HT1080 (cell line): Measurements from ENCODE around the gene ADAMTS2. TPM values are rescaled to one million over a fixed set of nuclear protein-coding genes. Genes with fewer than 3 reads are reported as not detected.

Experiments
- DNase-seq: peaks from one replicate; pipeline ENCODE4 v3.0.0-alpha.2; 2015; ENCODE audit warnings: low read depth
- total RNA-seq: library from RNA; depleted of rRNA; stranded (reverse); fragments of >200 nt; shearing (Covaris generic); gene quantifications from 2 replicates; pipeline ENCODE4 v1.2.3, GENCODE V29; 2014

Gene ADAMTS2
- total RNA-seq, 1 experiment from 2014 or later, result 0.69 TPM

- no peak for DNase-seq
Measured at GRCh38 chr5:179199246-179199645, 146.0 kb downstream of the ADAMTS2 start.

DNA sequence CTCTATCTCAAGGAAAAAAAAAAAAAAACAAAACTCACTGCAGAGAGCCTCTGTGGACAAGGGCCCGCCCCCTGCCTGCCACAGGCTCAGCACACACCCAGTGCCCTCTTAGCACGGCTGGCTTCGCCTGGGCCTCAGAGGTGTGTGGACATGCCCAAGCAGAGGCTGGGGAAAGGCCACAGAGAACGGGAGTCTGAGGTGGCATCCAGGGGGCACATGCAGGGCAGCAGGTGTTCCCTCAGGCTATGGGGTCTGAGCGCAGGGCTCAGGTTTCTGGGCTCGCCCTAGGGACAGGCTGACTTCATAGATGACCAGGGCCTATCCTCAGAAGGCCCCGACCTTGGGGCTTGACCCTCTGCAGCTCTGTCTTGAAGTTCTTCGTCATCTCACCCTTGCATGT is 146.4 kb downstream of the ADAMTS2 start:
- DNase-seq, result no peak

- no peak for DNase-seq
Measured at GRCh38 chr5:179196405-179197079, 148.7 kb downstream of the ADAMTS2 start.

DNA sequence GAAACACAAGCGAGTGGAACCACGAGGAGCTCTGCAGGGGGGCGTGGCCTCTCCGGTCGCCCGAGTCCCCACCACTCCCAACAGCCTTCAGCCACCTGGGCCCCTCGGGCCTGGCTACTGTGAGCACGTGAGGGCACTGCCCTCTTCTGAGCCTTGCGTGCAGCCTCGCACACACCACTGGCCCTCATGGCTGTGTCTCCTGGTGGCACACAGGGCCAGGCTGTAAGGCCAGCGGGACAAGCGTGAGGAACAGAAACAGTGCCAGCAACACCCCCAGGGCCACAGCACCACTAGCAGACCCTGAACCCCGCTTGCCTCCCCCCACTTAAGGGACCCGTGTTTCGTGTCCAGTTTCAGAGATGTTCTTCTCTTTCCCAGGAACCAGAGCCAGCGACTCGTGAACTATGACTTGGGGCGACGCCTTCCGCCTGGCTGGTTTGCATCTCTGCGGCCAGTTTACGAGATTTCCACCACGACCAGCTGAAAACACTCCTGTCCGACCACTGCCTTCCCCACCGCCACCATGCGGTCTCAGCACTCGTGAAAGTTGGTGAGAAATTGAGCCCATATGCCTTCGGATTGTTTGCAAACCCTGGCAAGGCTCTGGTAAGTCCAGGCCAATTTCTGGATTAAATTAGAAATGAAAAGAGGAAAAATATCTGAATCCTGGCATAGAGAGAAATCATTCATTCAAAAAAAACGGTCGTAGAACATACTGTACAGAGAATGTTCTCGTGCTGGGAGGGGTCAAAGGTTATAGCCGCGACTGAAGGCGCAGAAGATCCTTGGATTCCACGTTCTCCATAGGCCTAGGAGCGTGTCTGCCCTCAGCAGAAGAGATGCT is 149.5 kb downstream of the ADAMTS2 start:
- no peak for DNase-seq

GRCh38 chr5:179194941-179195381 is 150.3 kb downstream of the ADAMTS2 start:
- no peak for DNase-seq

DNA sequence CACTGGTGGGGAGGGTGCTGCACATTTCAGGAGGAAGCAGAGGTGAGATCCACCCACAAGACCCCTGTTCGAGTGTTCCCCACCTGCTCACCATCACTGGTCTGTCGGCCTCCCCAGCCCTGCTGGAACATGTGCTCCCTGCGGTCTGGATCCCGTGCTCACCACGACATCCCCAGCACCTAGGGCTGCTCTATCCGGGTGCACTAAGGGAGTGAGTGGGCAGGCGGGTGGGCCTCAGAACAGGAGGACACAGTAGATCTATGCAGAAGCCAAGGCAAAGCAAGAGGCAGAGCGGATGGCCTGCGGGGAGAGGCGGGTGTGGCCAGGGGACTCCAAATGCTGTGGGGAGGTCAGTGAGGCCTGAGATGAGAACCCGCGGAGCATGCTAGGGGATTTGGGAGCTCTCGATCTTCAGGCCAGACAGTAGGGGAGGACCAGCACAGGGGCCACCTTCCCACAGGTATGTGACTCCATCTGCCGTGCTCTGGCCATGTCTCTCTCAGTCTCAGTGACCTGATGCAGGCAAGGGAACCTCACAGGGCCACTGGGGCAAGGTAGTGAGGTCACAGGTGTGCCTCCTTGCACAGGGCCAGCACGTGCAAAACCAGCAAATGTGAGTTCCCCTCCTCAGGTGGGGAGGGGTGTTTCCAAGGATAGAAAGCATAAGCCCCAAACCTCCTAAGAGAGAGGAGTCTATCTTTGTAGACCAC is 150.9 kb downstream of the ADAMTS2 start:
- no peak for DNase-seq

- no peak for DNase-seq
Measured at GRCh38 chr5:179193746-179194145, 151.5 kb downstream of the ADAMTS2 start.

DNA sequence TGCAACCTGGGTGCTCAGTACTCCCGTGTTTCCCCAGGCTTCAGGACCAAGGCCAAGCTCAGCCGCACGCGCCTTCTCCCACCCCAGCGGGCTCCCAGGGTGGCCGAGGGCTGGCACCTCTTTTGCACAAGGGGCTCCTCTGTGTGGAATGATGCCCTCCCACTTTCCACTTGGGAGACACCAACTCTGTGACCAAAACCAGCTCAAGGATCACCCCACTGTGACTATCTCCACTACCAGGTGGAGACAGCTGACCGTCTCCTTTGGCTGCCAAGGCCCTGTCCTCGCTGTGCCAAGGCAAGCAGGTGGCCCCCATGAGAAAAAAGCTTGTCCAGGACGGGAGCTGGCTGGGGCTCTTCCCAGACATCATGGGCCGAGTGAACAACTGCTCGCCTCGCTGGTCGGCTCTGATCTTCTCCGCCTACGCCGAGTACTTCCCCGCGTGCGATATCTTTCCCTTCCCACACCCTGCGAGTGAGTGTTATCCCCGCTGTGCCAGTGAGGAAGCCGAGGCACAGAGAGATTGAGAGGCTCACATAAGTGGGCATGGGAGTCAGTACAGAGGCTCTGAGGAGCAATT is 152.3 kb downstream of the ADAMTS2 start:
- no peak for DNase-seq

- no peak for DNase-seq
Measured at GRCh38 chr5:179192185-179192890, 152.9 kb downstream of the ADAMTS2 start.

DNA sequence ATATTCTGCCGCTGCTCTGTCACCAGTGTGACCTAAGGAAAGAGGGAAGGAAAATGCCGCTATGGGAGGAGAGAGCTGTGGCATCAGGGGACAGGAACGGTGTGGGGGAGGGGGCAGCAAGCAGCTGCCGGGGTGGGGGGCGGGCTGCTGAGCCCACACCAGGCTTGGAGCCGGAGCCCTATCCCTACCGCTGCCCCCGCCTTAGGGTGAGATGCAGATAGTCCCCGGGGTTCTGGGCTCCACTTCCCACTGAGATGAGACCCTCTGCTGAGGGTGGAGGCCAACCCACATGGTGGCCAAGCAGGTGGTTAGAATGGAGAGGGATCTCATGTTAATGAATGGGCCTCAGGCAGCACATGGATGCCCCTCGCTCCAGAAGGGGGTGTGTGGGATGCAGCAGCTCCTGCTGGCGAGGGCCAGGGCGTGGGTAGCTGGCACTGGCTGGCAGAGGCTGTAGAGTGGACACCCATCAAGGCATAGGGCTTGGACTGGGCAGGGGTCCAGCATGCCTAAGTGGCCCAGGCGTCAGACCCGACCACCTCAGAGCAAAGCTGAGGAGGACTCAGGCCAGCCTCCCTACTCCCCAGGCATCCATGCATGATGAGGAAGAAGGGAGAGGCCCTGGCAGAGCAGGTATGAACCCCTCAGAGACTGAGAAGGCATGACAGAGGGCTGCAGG is 153.6 kb downstream of the ADAMTS2 start:
- DNase-seq, result no peak

DNA sequence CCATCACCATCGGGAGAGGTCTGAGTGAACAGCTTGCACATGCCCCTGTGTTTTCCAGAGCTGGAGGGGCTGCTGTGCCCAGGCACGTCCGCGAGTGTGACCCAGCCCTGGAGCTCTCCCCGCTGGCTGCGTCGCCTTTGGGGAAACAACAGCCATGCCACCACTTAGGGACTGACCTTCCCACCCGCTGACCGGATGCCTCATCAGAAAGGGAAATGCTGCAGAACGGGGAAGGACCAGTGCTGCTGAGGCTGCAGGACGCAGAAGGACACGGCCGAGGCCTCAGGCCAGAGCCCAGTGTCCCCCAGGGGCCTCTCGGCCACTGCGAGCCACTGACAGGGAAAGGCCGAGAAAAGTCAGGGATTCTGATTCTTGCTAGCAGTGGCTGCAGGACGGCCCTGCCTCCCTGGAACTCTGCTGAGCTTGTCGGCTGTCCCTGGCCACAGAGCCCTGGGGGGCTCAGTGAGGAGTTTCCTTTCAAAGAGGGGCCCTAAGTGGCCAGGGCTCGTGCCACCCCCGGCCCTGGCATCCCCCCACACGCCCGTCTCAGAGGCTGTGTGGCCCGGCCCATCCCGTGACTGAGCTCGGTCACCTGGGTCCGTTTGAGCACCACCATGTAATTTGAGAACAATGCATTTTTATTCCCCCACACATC is 154.3 kb downstream of the ADAMTS2 start:
- DNase-seq, result no peak

DNA sequence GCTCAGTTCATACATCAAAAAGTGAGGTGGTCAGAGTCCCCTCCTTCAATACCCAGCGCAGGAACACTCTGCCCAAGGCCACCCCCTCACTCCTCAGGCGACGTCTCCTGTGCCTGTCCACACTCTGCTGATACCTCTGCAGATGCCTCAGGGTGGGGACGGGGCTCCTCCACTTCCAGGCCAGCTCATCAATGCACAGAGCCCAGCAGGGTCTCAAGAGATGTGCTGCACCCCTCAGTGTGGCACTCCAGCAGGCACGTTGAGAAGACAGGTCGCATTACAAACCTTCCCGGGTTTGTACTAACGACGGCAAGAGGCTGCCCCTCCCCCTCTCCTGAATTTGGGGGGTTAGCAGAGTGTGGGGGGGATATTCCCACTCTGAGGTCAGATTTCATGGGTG is 156.6 kb downstream of the ADAMTS2 start:
- DNase-seq, result no peak

DNA sequence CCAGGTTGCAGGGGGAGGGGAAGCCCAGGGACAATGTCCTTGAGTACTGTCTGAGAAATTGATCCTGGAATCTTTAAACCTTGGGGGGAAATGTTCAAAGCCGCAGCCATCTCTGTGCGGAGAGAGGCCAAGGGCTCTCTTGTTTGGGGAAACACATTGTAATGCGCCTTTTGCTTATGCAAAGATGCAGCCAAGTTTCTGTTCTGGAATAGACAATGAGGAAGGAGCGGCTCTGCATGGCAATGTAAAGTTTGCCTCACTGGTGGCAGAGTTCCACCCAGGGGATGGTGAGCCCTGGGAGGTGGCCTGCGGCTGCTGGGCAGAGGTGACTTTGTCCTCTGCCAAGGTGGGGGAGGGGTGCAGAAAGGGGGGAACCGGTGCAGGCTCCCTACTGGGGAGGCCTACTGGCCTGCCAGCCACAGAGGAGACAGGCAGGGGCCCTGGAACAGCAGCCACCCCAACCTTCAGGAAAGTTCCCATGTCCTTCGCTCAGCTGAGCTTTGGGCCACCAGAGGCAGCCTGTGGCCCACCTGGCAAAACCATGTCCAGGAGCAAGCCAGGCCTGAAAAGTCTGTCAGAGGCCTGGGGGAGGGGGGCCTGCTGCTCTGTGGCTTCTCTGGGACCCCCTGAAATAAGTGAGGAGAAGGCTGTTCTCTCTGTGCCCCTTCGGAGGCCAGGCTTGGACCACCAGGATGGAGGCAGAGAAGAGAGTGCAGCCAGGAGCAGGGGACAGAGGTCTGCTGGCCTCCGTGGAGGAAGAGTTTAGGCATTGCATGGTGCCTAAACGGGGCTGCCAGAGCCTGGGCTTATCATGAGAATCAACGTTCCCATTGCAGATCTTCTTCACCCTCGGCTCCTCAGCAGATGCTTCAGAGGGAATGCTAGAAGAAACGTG is 157.3 kb downstream of the ADAMTS2 start:
- DNase-seq, result no peak

DNA sequence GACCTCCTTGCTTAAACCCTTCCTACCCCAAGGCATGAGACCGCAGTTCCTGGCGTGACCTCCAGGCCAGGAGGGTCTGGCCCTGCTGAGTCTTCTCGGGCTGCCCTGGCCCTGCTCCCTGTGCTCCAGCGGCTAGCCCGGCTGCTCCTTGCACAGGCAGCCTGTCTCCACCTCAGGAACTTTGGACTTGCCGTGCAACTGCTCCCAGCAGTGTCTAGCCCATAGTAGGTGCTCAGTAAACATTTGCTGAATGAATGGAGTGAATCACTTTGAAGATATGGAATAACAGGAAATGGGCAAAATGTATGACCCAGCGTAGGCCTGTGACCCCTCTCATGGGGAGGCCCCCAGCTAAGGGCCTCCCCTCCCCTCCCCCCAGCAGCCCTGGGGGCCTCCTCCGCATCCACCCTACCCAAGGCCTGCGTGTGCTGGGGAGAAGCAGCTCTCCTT is 158.0 kb downstream of the ADAMTS2 start:
- DNase-seq, result no peak

GRCh38 chr5:179186801-179187200 is 158.5 kb downstream of the ADAMTS2 start:
- DNase-seq, result no peak

DNA sequence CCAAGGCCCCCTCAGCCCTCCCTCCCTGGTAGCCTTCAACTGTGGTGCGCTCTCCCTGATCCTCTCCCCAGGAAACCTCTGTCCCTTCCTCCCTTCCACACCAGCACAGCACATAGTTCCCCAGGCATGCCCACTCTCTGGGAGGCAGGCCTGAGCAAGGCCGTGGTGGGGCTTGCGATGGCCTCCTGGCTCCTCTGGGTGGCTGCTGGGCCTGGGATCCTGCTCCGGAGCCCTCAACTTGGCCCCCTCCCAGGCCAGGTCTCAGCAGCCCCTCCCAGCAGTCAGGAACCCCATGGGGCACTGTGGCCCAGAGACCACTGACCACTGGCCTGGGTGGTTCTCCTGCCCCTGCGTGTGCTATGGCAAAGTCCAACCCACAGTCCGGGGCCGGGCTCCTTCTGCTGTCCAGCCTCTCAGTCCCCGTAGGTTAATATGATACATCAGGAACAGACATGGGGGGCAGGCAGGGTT is 159.3 kb downstream of the ADAMTS2 start:
- DNase-seq, result no peak

- DNase-seq, result no peak
Measured at GRCh38 chr5:179185256-179185940, 159.9 kb downstream of the ADAMTS2 start.

GRCh38 chr5:179184521-179185050 is 160.7 kb downstream of the ADAMTS2 start:
- DNase-seq, result no peak
